ENCODE data around the gene NFIC.
"Not testable (repeated sequence)": the region's sequence is repeated elsewhere in the genome, so short reads cannot be mapped to it uniquely, and the experiment has no call there.

The NFIC gene

DNA sequence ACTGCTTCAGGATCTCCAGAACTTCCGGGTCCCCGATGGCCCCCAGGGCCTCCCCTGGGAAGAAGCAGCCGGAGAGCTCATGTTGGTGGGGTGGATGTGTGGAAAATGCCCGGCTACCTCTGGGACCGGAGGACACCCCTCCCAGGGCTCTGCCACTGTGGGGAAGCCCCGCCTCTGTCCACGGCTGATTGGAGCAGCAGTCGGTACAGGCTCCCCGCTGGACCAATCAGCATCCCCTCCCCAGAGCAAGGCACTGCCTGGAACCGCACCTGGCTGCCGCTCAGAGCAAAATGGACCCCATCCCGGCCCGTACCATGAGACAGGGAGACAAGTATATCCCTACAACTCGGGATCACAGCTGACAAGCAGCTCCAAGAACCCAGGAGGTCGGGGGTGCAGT lies 127.7 kb downstream of the NFIC start:
- no peak for DNase-seq (ENCODE audit: low read depth)

DNA sequence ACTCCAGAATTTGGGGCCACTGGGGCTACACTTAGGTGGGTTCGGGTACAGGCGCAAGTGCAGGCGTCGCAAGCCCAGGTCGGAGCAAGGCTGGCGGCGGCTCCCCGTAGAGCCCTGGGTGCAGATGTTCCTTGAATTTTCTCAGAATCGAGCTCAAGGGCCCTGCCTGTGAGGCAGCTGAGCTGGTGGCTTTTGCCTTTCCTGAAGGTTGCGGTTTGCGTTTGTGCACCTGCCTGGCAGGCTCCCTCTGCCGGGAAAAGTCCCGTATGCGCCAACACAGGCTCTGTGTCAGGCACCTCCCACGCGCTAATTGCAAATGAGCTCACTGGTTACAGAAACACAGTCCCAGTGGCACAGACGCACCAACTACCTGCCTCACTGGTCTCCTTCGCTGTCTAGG lies 128.2 kb downstream of the NFIC start:
- DNase-seq (ENCODE audit: low read depth), result no peak

DNA sequence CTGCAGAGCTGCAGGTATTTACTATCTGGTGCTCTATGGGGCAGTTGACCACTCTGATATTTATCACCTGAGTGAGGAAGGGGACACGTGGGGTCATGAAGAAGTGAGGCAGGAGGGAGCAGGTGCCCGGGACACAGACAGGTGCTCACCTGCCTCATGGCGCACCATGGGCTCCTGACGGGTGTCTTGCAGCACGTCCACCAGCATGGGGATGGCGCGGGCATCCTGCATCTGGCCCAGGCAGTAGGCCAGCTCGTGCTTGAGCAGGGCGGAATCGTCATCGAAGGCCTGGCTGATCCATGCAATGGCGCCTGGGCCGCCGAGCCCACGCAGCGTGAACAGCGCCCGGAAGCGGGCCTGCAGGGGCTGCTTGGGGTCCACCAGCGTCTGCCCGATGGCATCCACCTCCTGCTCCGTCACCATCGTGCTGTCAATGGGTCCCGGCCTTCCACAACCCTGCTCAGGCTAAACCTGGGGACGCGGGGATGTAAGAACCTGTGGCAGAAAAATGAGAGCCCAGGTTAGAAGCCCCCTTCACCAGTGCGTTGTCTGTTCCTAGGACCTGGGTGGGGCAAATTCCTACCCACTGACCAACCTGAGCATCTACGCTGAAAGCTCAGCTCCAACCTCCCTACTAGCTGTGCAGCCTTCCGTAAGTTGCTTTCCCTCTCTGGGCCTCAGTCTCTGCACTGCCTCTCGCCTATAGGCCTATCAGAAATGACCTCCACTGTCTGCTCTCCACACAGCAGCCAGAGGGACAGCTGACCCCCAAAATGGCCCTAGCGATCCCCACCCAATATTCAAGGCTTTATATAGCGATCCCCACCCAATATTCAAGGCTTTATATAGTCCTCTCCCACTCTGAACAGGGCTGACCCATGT lies 130.2 kb downstream of the NFIC start:
- no peak for DNase-seq (ENCODE audit: low read depth)

DNA sequence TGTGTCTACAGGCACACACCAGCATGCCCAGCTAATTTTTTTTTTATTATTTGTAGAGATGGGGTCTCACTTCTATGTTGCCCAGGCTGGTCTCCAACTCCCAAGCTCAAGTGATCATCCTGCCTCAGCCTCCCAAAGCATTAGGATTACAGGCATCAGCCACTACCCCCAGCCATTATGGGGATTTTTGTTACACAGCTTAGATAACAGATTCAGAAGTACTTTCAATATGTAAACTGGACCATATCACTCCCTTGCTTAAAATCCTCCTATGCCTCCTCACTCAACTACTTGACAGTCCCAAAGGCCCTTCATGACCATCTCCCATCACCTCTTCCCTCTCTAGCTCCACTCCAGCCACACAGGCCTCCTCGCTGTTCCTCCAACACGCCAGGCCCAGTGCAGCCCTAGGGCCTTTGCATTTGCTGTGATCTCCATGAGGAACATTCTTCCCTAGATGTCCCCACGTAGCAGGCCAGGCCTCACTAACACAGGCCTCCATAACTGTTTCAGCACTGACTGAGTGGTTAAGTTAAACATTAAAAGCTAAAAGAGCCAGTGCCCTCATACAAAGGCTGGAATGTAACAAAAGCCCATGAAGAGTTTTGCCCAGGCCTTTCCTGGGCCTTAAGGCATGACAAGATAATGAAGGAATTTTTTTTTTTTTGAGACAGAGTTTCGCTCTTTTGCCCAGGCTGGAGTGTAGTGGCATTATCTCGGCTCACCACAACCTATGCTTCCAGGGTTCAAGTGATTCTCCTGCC lies 131.6 kb downstream of the NFIC start:
- DNase-seq (ENCODE audit: low read depth), result no peak

DNA sequence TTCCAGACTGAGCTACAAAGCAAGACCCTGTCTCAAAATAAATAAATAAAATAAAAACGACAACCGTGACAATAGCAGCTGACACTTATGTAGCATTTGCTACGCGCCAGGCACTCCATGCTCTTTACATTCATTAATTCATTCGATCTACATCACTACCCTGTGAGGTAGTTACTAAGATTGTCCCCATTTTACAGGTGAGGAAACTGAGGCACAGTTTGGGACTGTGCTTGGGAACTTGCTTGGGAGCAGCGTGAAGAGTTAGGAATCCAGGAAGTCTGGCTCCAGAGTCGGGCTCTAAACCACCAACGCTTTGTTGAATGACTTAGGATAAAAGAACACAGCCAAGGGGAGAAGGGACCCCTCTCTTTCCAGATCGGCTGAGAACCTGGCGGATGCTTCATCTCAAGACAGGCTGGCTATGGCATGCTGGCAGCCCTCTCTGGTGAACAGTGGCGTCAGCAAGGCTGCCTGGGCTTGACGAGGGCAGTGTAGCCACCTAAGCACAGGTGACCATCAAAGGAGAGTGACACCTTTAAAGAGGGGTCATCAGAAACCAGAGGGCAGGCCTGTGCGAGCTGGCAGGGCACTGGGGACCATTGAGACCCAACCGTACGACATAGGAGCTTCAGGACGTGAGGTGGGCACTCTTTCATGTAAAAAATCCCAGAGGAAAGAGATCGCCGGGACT lies 133.5 kb downstream of the NFIC start:
- DNase-seq (ENCODE audit: low read depth), result no peak

DNA sequence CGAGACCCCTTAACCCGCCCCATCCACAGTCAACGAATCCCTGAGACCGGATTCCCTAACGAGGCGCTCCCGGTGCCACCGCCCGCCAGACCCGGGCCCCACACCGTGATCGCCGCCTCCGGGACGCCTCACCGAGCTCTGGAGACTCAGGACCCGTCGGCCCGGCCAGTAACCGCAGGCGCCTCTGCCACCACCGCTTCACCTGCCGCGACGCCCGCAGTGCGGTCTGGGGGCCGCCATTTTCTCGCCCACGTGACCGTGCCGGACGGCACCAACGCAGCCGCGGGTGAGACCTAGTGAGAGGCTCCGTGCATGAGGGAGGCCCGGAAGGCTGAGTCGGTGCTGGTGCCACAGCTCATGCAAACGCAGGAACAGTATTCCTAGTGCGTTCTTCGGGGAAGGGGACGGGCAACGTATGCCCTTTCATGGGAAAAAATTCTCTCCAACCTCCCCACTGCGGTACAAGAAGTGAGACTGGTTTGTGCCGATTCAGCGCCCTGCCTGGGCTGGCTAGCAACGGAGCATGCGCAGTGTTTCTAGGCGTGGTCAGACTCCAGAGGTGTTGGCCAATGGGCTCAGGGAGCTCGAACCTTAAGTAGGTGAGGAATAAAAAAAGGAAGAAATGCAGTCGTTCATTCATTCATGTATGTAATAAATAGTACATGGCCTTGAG lies 134.2 kb downstream of the NFIC start, which contains the start of gene DOHH:
TSS of gene DOHH (minus strand) at position 246 of the 673 bp plus-strand sequence. CDS start 3,860 bp downstream, outside the sequence.
- peak; percentile 92 for DNase-seq (ENCODE audit: low read depth)

DNA sequence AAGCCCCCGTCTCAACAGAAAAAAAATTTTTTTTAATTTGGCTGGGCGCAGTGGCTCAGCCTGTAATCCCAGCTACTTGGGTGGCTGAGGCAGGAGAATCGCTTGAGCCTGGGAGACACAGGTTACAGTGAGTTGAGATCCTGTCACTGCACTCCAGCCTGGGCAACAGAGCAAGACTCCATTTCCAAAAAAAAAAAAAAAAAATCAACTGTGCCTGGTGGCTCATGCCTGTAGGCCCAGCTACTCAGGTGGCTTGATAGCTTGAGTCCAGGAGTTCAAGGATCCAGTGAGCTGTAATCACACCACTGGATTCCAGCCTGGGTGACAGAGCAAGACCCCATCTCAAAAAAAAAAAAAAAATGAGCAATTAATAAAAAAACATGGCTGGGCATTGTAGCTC lies 135.4 kb downstream of the NFIC start:
- no peak for DNase-seq (ENCODE audit: low read depth)

DNA sequence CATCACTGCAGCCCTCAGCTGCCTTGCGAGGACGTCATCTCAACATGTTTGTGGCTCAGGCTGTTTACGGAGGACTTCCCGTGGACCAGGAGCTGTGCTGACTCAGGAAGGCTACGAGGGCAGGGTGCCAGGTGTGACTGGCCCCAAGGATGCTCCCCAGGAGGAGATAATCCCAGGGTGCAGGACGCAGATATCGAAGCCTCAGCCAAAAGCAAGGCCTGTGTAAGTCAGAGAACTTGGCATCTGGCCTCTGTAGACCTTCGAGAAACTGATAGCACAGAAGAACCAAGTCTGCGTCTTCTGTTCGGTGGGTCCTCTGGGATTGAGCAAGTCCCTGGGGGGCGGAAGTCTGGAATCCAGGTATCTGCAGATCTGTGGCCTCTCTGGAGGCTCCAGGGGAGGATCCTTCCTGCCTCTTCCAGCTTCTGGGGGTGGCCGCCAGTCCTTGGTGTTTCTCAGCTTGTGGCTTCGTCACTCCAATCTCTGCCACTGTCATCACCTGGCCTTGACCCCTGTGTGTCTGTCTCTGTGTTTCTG lies 136.7 kb downstream of the NFIC start:
- DNase-seq (ENCODE audit: low read depth), result no peak

DNA sequence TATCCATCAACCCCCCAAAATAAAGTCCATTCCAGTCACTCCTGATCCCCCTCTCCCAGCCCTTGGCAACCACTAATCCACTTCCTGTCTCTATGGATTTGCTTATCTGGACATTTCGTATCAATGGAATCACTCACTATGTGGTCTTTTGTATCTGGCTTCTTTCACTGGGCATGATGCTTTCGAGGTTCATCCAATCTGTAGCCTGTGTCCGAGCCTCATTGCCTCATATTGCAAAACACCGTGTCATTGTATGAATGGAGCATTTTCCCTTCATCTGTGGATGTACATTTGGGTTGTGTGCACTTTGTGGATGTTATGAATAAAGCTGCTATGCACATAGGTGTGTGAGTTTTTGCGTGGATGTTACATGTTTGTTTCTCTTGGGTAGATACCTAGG lies 138.4 kb downstream of the NFIC start:
- no peak for DNase-seq (ENCODE audit: low read depth)

DNA sequence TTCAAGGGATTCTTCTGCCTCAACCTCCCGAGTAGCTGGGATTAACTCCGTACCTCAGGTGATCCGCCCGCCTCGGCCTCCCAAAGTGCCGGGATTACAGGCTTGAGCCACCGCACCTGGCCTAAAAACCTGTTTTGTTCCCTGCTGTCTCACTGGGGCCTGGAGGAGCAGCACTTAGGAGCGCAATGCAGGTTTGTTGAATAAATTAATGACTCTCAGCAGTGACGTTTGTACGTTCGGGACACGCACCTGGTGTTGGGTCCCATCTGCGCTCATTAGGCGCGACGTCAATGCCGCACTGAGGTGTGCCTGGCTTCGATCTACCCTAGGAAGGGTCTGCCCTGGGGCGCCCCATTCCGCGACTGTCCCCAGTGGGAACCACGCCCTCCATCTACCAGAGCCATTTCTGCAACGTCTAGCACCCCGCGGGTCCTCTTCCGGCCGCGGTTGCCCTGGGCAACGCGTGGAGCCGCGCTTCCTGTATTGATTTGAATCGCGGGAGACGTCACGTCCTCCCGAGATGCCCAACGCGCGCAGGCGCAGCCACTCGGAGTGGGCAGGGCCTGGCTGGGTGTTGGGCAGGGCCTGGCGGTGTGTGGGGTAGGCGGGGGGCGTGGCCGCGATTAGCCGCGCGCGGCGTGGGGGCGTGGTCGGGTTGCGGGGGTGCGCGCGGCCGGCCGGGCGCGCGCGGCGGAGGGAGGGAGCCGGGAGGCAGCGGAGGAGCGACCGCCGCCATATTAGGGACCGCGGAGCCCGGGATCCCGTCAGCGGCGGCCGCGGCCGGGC lies 139.4 kb downstream of the NFIC start, which contains the start of gene FZR1:
TSS of gene FZR1 (plus strand) at position 714 of the 786 bp plus-strand sequence. CDS start 16,679 bp downstream, outside the sequence.
- DNase-seq (ENCODE audit: low read depth), result peak; percentile 97

DNA sequence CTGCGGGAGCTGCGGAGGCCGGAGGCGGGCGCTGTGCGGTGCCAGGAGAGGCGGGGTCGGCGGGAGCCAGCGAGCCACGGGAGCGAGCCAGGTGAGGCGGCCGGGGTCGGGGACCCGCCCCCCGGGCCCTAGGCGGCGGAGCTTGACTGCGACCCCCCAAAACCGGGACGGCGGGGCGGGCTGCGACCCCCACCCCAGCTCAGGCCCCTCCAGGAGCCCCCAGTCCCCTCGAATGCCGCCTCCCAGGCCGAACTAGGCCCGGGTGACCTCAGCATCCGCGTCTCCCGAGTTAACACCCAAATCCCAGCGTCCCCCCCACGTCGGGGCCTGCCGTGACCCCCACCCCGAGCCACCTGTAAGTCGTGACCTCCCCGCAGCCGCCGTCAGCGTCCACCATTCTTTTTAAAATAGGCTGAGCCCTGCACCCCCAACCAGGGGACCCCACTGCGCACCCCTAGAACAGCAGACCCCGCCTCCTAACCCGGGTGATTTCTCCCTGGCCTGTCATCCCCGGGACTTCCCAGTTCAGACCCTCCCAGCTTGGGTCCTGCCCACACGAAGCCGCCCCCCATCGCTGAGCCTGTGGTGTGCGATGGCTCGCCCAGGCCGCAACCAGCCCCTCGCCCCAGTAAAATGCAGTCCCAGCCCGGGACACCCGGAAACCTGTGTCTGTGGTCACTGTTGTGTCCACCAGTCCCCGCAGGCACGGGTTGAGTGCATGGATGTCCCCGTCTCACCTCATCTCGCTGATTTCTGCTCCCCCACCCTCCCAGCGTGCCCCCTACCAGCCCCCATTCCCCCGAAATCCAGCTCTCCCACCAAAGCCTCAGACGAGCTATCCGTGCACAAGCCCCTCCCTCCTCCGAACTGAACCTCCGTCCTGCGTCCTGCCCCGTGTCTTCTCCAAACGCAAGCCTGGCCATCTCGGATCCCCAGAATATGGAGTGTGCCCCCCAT lies 140.3 kb downstream of the NFIC start:
- no peak for DNase-seq (ENCODE audit: low read depth)

DNA sequence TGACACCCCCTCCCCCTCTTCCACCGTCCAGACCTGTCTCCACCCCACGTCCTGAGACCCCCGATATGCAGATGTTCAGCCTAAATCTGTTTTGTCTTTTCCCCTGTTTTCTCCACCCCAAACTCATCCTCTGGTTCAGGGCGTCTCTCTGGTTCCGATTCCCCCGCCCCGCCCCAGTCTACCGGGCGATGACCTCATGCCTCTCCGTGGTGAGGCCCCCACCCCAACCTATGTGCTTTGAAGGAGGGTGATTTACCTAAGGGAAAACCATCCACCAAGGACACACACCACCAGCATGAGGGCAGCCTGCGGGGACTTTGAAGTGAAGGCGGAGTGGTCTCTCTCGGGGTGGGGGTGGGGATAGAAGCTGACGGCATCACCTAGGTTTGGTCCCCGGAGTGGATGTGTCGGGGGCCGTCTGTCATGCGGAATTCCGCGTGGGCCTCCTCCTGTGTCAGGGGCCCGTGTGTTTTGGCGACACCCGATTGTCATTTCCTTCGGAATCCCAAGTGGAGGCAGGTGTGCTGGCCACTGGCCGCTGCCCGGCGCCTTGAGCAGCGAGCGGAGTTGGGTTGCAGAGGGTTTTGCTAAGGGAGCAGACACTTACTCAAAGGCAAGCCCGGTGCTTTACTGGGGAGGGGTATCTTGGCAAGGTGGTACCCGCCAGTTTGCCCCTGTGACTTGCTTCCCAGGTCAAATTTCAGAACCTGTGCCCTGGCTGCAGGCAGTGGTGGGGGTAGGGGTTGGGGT lies 141.2 kb downstream of the NFIC start:
- DNase-seq (ENCODE audit: low read depth), result no peak

DNA sequence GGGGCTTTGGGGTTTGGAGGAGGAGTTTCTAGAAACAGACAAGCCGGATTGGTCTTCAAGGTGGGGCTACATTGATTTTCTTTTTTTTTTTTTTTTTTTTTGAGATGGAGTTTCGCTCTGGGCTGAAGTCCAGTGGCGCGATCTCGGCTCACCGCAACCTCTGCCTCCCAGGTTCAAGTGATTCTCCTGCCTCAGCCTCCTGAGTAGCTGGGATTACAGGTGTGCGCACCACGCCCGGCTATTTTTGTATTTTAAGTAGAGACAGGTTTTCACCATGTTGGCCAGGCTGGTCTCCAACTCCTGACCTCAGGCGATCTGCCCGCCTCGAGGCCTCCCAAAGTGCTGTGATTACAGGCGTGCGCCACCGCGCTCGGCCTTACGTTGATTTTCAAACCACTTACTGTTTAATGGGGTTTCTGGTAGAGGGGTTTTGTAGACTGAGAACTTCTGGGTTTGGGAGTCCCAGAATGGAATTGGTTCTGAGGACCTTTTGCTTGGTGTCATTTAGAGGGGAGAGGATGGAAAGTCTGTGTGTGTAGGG lies 141.8 kb downstream of the NFIC start:
- DNase-seq (ENCODE audit: low read depth), result not testable (repeated sequence)

DNA sequence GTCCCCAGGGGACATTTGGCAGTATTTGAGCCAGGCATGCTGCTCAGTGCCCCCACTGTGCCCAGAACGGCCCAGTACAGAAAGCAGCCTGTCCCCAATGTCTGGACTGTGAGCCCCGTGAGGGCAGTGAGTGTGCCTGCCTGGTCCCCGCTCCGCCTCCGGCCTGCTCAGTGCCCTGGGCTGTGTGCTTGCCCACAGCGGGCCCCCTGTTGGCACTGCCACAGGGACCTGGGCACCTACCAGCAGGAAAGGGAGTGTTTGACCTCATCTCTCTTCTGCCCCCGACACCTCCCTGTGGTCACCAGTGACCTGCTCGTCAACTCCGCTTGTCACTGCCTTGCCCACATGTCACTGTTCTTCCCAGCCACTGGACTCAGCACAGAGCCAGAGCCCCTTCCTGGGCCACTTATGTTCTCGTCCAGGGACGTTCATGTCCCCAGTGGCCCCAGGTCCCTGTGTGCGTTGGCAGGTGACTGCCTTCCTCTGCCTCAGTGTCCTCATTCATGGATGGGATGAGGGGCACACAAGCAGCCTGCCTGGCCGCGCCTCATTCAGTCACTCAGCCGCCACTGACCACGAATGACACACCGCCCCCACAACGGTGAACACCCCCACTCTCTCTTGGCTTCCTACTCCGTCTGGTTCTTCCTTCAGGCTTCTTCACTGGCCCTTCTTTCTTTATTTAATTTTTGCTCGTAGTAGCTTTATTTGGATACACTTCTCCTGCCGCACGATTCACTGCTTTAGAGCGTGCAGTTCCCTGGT lies 142.6 kb downstream of the NFIC start:
- no peak for DNase-seq (ENCODE audit: low read depth)

DNA sequence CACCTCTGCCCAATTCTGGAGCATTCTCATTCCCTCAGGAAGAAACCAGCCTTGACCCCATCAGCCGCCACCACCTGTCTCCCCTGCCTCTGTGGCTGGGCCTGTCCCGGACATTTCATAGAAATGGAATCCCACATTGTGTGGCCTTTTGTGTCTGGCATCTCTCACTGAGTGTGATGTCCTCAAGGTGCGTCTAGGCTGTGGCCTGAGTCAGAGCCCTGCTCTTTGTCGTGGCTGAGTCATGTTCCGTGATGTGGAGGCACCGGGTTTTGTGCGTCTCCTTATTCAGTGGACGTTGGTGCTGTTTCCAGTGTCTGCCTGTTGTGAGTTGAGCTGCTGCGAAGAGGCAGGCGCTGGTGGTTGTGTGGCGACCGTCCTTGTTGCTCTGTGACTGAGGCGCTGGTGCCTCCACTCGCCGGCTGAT lies 143.2 kb downstream of the NFIC start:
- DNase-seq (ENCODE audit: low read depth), result no peak

DNA sequence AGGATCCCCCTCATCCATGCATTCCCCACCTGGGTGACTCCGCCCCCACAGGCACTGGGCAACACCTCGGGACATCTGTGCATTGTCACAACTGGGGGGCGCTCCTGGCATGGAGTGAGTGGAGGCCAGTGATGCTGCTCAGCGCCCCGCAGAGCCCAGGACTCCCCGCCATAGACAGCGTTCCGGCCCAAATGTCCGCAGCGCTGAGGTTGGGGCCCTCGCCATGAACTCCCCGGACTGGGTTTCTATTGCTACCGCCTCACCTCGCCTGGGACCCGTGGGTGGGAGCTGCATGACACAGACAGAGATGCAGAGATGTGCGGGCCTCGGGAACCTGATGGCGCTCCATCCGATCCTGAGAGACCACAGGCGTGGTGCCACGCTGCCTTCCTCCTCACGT lies 144.3 kb downstream of the NFIC start:
- no peak for DNase-seq (ENCODE audit: low read depth)

DNA sequence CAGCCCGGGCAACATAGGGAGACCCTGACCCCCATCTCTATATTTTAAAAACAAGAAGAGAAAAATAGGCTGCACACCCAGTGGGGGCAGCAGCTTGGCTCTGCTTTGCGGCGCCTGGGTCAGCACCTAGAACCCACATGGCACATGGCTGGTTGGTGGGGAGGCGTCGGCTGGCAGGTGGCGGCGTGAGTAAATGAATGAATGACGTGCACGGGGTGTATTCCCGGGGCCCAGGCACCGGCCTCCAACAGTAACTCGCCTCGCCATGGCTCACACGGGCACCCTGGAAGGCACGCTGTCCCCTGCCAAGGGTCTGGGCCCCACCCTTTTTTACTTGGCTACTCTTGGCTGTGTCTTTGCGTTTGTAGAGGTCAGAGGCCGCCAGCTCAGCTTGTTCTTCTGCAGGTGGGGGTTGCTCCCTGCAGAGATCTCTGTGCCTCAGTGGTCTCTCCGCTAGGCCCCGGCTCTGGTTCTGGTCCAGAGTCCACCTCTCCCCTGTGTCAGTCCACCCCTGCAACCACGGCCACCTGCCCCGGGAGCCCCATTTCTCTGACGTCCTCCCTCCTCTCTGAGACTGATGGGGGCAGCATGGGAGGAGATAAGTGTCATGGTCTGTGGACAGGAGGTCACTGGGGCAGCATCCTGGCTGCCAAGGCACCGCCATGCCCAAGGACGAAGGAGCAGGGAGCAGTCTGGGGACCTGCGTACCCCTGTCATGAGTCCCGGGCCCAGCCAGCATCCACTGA lies 145.3 kb downstream of the NFIC start:
- no peak for DNase-seq (ENCODE audit: low read depth)
